Activated naive CD8-positive, alpha-beta T cell treated with anti-CD3 and anti-CD28 coated beads, Interleukin-2, amount 10 ng/mL, durations not matched to agents 7 days and 5 days (primary cell): Measurements from ENCODE around the gene TFG. TPM values are rescaled to one million over a fixed set of nuclear protein-coding genes. Genes with fewer than 3 reads are reported as not detected.

Source experiments
- ATAC-seq: fragments of 150-1000 bp; cut with Tn5 transposase; one replicate; pipeline ENCODE4 v1.10.0; 2021; ENCODE audit warnings: low read depth, moderate library complexity
- POLR2A ChIA-PET: fragments of 350-600 bp; sonication (Branson Sonifier 250); formaldehyde crosslinking; loops from one replicate; lab custom pipeline; 2021; ENCODE audit warnings: antibody characterized with exemption; lab: Charles Lee
- DNase-seq: peaks from one replicate; pipeline ENCODE4 v3.0.0; 2021
- H3K27ac Mint-ChIP-seq: one replicate; pipeline ENCODE4 v1.8.0; 2022; ENCODE audit warnings: mild to moderate bottlenecking, mixed read lengths
- H3K27me3 Mint-ChIP-seq: one replicate; pipeline ENCODE4 v1.8.0; 2022; ENCODE audit warnings: mild to moderate bottlenecking, moderate library complexity, mixed read lengths
- H3K36me3 Mint-ChIP-seq: one replicate; pipeline ENCODE4 v1.8.0; 2021; ENCODE audit warnings: mild to moderate bottlenecking, mixed read lengths
- H3K4me1 Mint-ChIP-seq: one replicate; pipeline ENCODE4 v1.8.0; 2021; ENCODE audit warnings: mixed read lengths
- H3K4me3 Mint-ChIP-seq: one replicate; pipeline ENCODE4 v1.8.0; 2022; ENCODE audit warnings: mild to moderate bottlenecking, moderate library complexity, mixed read lengths
- H3K9me3 Mint-ChIP-seq: one replicate; pipeline ENCODE4 v1.8.0; 2021; ENCODE audit warnings: mixed read lengths
- total RNA-seq, 2 experiments: library from RNA; stranded (reverse); gene quantifications; one replicate each; pipeline ENCODE4 v1.2.3, GENCODE V29; 2021

Gene TFG
- total RNA-seq, 2 experiments from 2014 or later, result 45.1 to 48.4 TPM

- POLR2A ChIA-PET, result no interaction called here
- peaks cover 39% of the 10 kb centered on the region for H3K27me3 Mint-ChIP-seq
Observed at GRCh38 chr3:100696161-100696560, 13.1 kb upstream of the TFG start.

DNA sequence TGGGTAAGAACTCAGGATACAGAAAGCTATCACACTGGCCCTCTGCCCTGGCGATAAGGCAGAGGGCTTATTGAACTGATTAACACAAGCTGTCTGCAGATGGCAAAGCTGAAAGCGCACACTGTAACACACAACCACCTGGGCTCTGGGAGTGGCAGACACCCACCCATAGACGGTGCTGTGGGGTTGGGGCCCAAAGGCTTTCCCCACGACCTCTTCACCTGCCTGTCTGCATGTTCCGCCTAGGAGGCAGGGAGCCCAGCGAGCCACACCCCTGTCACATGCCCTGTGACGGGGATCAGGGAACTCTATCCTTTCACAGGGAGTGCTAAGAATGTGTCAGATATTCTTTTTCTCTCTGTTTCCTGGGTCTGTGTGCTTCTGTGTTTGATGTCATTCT lies 12.1 kb upstream of the TFG start:
- no peak for ATAC-seq
- Mint-ChIP-seq H3K4me3 (no peak overlapping the region), H3K27me3 (peaks cover 39% of the 10 kb centered on the region)

More at GRCh38 chr3:100696161-100696560, 13.1 kb upstream of the TFG start:
- Mint-ChIP-seq H3K4me3 (no peak overlapping the region), H3K36me3 (no peaks in the 10 kb centered on the region), H3K4me1 (no peaks in the 10 kb centered on the region), H3K9me3 (peaks cover 2% of the 10 kb centered on the region), H3K27ac (no peak overlapping the region)
- ATAC-seq (no peak), DNase-seq (no peak)

GRCh38 chr3:100697723-100698285 lies 11.5 kb upstream of the TFG start:
- Mint-ChIP-seq H3K27me3 (peaks cover 41% of the 10 kb centered on the region), H3K4me3 (no peak overlapping the region), H3K4me1 (no peaks in the 10 kb centered on the region), H3K9me3 (no peaks in the 10 kb centered on the region), H3K36me3 (no peaks in the 10 kb centered on the region), H3K27ac (no peak overlapping the region)
- ATAC-seq (no peak), DNase-seq (no peak)
- POLR2A ChIA-PET, result no interaction called here

More for the DNA sequence above, 12.1 kb upstream of the TFG start:
- Mint-ChIP-seq H3K27ac (no peak overlapping the region), H3K36me3 (no peaks in the 10 kb centered on the region), H3K4me1 (no peaks in the 10 kb centered on the region), H3K9me3 (no peaks in the 10 kb centered on the region)
- POLR2A ChIA-PET, result interaction anchor here (0.6 kb wide), 1 partner anchor 76 kb away, joined by 5 read pairs; no protein-coding TSS in a partner anchor
- DNase-seq, result no peak

GRCh38 chr3:100698736-100699135 lies 10.6 kb upstream of the TFG start:
- H3K27me3 Mint-ChIP-seq, result peaks cover 38% of the 10 kb centered on the region
- POLR2A ChIA-PET, result no interaction called here
- H3K36me3 Mint-ChIP-seq, result no peaks in the 10 kb centered on the region
- DNase-seq (no peak), ATAC-seq (no peak)
- H3K9me3 Mint-ChIP-seq, result no peaks in the 10 kb centered on the region
- no peaks in the 10 kb centered on the region for H3K4me1 Mint-ChIP-seq
- H3K4me3 Mint-ChIP-seq, result no peak overlapping the region
- H3K27ac Mint-ChIP-seq, result no peak overlapping the region

DNA sequence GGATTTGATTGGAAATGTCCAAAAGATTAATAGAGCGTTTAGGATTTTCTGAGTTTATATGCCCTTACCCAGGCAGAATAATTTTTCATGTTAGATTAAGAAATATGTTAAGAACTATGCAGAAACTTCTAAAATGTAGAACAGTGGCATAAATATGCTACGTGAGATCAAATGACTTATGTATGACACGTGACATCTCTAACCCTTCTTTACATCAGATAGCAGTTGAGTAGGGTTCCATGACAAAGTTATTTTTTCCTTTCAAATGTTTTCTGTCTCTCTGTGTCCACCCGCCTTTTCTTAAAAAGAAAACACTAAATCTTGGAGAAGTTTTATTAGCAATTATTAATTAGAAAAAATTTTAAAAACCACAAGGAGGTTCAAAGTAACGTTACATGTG lies 8.6 kb upstream of the TFG start:
- POLR2A ChIA-PET, result no interaction called here
- H3K27ac Mint-ChIP-seq, result no peak overlapping the region
- no peaks in the 10 kb centered on the region for H3K36me3 Mint-ChIP-seq
- H3K27me3 Mint-ChIP-seq, result peaks cover 35% of the 10 kb centered on the region
- no peak for ATAC-seq
- no peak overlapping the region for H3K4me3 Mint-ChIP-seq
- no peaks in the 10 kb centered on the region for H3K9me3 Mint-ChIP-seq
- no peaks in the 10 kb centered on the region for H3K4me1 Mint-ChIP-seq
- no peak for DNase-seq

GRCh38 chr3:100702082-100702979 lies 7.0 kb upstream of the TFG start:
- H3K36me3 Mint-ChIP-seq, result no peaks in the 10 kb centered on the region
- POLR2A ChIA-PET, result no interaction called here
- peaks cover 33% of the 10 kb centered on the region for H3K27me3 Mint-ChIP-seq
- H3K4me3 Mint-ChIP-seq, result no peak overlapping the region
- DNase-seq (no peak), ATAC-seq (no peak)
- H3K27ac Mint-ChIP-seq, result no peak overlapping the region
- no peaks in the 10 kb centered on the region for H3K4me1 Mint-ChIP-seq
- no peaks in the 10 kb centered on the region for H3K9me3 Mint-ChIP-seq

GRCh38 chr3:100702980-100703345 lies 6.3 kb upstream of the TFG start:
- Mint-ChIP-seq H3K27me3 (peaks cover 33% of the 10 kb centered on the region), H3K27ac (no peak overlapping the region), H3K4me1 (no peaks in the 10 kb centered on the region), H3K9me3 (no peaks in the 10 kb centered on the region), H3K36me3 (no peaks in the 10 kb centered on the region), H3K4me3 (no peak overlapping the region)
- DNase-seq, result no peak
- POLR2A ChIA-PET, result no interaction called here
- no peak for ATAC-seq

DNA sequence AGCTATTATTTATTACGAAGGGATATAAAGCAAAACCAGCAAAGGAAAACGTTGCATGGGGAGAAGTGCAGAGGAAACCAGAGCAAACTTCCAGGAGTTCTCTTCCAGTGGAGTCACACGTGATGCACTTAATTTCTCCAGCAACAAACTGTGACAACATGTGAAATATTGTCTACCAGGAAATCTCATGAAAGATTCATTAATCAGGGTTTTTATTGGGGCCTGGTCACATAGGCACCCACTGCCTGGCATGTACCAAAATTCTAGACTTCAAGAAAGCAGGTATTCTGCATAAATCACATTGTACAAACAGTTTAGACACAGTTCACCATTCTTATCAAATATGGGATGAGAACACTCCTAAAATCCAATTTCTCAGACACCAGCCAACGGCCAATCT lies 5.4 kb upstream of the TFG start:
- POLR2A ChIA-PET, result no interaction called here
- no peak for ATAC-seq
- Mint-ChIP-seq H3K4me1 (peaks cover 5% of the 10 kb centered on the region), H3K36me3 (peaks cover 2% of the 10 kb centered on the region), H3K9me3 (no peaks in the 10 kb centered on the region), H3K4me3 (no peak overlapping the region), H3K27me3 (peaks cover 33% of the 10 kb centered on the region), H3K27ac (no peak overlapping the region)
- DNase-seq, result no peak

DNA sequence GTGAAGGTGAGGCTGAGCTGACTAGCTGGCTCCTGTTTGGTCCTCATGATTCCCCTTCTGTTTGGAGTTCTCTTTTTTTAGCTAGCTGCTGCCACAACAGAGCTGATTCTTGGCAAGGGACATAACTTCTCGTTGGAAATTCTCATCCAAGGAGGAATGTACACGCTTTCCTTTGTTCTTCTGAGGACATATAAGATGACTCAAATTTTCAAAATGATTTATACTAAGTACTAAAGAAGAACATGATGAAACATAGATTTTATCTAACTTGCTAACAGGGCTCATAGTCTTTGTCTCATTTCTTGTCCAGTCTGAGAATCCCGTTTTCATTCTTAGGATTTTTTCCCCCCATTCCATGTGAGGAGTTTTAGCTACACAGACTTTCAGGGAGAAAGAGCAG lies 2.9 kb upstream of the TFG start:
- Mint-ChIP-seq H3K9me3 (no peaks in the 10 kb centered on the region), H3K27ac (no peak overlapping the region), H3K36me3 (peaks cover 6% of the 10 kb centered on the region), H3K4me3 (no peak overlapping the region), H3K27me3 (peaks cover 9% of the 10 kb centered on the region), H3K4me1 (peaks cover 15% of the 10 kb centered on the region)
- no peak for ATAC-seq
- no peak for DNase-seq
- POLR2A ChIA-PET, result no interaction called here

GRCh38 chr3:100708644-100708988 lies 678 bp upstream of the TFG start:
- Mint-ChIP-seq H3K27ac (peak overlapping the region; percentile 93), H3K4me3 (peak overlapping the region; percentile 90), H3K27me3 (peaks cover 2% of the 10 kb centered on the region), H3K36me3 (peaks cover 14% of the 10 kb centered on the region), H3K9me3 (no peaks in the 10 kb centered on the region), H3K4me1 (peaks cover 25% of the 10 kb centered on the region)
- DNase-seq (no peak), ATAC-seq (no peak)
- POLR2A ChIA-PET, result interaction anchor here (0.7 to 2.3 kb wide), 6 partner anchors 10 to 307 kb away, joined by 3 to 9 read pairs (median 4); partner anchors contain the start of genes LNP1 and TOMM70

- H3K4me1 Mint-ChIP-seq, result peaks cover 26% of the 10 kb centered on the region
- POLR2A ChIA-PET, result interaction anchor here (1.0 to 2.3 kb wide), 4 partner anchors 16 to 308 kb away, joined by 4 to 9 read pairs (median 6); partner anchors contain the start of genes LNP1 and TOMM70
- H3K27me3 Mint-ChIP-seq, result no peaks in the 10 kb centered on the region
- peak overlapping the region; percentile 93 for H3K27ac Mint-ChIP-seq
- no peaks in the 10 kb centered on the region for H3K9me3 Mint-ChIP-seq
- H3K36me3 Mint-ChIP-seq, result peaks cover 16% of the 10 kb centered on the region
- ATAC-seq (no peak), DNase-seq (peak; percentile 62)
- H3K4me3 Mint-ChIP-seq, result peak overlapping the region; percentile 90
Observed at GRCh38 chr3:100709842-100710260, 557 bp downstream of the TFG start.

DNA sequence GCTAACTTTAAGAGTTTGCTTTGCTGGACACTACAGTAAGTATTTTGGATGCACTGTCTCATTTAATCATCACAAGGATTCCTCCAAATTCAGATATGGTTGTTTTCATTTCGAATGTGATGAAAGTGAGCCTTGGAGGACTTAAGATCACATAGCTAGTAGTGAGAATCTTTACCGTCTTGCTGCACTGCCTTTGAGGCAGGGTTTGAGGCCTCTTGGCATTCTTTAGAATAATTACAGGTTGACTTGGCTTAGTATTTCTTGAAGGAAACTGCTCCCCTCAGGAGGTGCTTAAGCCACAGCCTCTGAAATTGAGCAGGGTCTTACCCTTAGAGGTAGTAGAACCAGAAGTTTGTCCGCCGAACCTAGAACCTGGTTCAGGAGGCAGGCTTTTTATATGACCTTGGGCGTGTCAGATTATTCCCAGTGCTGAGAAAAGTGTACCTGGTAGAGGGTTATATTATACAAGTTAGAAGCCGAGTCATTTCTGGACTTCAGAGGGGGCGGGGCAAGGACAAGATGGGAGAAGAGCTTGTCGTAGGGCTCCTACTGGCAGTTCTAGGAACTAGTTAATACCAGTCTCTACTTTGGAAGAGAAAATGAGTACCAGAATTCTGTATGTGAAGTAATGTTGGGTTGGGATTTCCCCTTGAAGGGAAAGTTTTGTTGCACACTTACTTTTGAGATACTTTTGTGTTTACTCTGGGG lies 1.1 kb downstream of the TFG start:
- DNase-seq, result peak; percentile 57
- Mint-ChIP-seq H3K4me3 (peak overlapping the region; percentile 83), H3K36me3 (peaks cover 20% of the 10 kb centered on the region), H3K4me1 (peaks cover 26% of the 10 kb centered on the region), H3K9me3 (no peaks in the 10 kb centered on the region), H3K27ac (peak overlapping the region; percentile 74), H3K27me3 (no peaks in the 10 kb centered on the region)
- POLR2A ChIA-PET, result interaction anchor here (0.6 to 2.3 kb wide), 5 partner anchors 15 to 864 kb away, joined by 3 to 9 read pairs (median 4); partner anchors contain the start of genes LNP1, PCNP and TOMM70
- peak; percentile 20 for ATAC-seq

DNA sequence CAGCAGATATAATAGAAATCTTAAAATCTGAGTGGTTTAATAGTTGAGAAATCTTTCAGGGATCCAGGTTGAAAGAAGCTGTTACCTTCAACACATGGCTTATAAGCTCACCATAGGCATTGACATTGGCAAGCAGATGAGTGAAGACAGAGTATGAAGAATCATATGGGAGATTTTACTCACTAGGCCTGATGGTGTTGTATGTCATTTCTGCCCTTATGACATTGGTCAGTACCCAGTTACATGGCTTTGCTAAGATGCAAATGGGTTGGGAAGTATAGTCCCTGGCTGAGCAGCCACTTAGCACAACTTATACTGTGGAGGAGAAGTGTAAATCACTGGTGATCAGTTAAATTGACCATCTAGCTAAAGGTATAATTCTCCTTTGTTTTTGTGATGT lies 5.9 kb downstream of the TFG start:
- H3K27ac Mint-ChIP-seq, result no peak overlapping the region
- H3K36me3 Mint-ChIP-seq, result peaks cover 43% of the 10 kb centered on the region
- no peak for ATAC-seq
- peaks cover 33% of the 10 kb centered on the region for H3K4me1 Mint-ChIP-seq
- DNase-seq, result no peak
- no peaks in the 10 kb centered on the region for H3K27me3 Mint-ChIP-seq
- POLR2A ChIA-PET, result no interaction called here
- H3K4me3 Mint-ChIP-seq, result no peak overlapping the region
- no peaks in the 10 kb centered on the region for H3K9me3 Mint-ChIP-seq
